GM21528 (cell line): Measurements from ENCODE around the gene TAS2R31.

ENCODE experiments used
- ATAC-seq: cut with Tn5 transposase; IDR thresholded peaks from one replicate; pipeline ENCODE4 v1.9.1; 2021; ENCODE audit warnings: mild to moderate bottlenecking, moderate library complexity; ENCODE audit not compliant: unreplicated experiment, low FRiP score

The TAS2R31 gene

DNA sequence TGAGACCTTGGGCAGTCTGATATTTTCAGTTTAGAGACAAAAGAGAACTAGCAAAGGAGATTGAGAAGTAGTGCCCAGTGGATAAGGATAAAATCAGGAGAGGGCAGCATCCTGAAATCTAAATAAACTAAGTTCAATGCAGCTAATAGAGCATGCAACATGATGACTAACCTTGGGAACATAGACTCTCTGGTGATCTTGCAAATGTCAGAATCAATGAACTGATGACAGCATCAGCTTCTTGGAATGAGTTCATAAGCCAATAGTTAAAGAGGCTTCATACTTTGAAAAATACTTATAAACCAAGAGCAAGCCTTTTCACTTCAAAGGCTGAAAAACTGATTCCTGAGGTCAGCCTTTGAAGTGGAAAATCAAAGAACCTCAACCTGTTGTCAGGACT lies 17.0 kb downstream of the TAS2R31 start:
- ATAC-seq: no peak

DNA sequence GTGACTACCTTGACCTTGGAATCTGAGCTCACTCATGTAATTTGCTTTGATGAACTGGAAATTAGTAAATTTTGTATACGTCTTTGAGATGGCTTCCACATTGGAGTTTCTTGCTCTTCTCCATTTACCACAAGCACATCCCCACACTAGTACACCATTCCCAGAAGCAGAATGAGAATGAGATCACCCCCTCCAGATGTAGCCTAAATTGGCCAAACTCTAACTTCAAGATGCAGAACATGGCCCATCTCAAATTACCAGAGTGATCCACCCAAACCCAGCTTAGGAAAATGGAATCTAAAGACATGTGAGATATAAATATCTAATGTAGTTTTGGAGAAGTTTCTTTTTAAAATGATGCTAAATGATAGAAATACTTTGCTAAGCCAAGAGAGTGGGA lies 23.6 kb downstream of the TAS2R31 start:
- no peak for ATAC-seq

DNA sequence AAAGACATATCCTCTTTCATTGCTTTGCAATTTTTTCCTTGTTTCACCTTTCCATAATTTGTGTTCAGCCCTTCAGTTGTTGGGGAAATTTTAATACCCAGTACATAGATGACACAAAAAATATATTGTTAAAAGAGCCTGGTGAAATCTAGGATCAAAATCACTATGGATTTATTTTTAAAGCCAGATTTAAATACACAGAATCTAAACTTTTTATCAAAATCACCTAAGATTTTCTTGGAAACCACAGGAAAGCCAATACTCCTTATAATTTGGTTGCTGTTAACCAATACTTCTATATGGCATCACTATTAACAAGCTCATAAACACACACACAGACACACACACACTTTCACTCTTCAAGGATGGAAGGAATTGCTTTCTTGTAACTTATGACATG lies 33.0 kb downstream of the TAS2R31 start, which contains the start of gene TAS2R20:
TSS of gene TAS2R20 (minus strand) at position 101 of the 400 bp plus-strand sequence. CDS start 429 bp downstream, outside the sequence.
- ATAC-seq: no peak

DNA sequence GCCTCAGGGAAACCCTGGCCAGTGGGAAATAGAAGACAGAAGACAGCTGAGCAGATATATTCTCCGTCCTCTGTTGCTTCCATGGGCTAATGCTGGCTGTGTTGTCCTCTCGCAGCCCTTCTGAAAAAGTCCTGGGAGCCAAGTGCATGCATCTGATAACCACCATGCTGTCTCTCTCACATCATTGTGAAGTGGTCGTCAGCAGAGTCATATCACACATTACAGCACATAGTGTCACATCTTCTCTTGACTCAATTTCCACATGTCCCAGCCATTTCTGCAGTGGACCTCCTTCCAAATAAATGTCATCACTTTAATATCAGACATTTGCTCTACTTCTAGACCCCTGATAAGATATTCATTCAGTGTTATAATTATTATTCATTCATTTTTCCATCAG lies 36.9 kb downstream of the TAS2R31 start:
- no peak for ATAC-seq

GRCh38 chr12:10989107-10989506 lies 42.1 kb downstream of the TAS2R31 start:
- no peak for ATAC-seq

GRCh38 chr12:10986812-10987211 lies 44.4 kb downstream of the TAS2R31 start, which contains the start of gene TAS2R50:
TSS of gene TAS2R50 (minus strand) at chr12:10986912. CDS start at chr12:10986860, 52 bp downstream.
- ATAC-seq: no peak

DNA sequence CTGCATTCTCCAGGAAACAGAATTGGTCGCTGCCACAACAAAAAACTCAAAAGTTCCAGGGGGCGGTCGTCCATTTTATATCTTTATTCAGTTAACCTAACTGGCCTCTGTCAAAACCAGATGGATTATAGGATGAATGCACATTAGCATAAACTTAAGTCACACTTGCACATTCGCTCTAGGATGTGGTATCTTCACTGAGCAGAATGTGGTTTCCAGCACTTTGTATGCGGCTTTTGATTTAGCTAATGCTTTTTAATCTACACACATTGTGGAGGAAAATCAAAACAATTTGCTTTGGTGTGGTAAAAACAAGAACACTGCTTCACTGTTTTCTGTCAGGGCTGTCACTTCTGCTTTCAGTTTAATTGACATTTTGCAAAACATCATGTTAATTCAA lies 49.0 kb downstream of the TAS2R31 start:
- ATAC-seq: no peak
